IPS-11a (cell line): Measurements from ENCODE around the gene NR4A2.

Source experiments
- H3K4me3 ChIP-seq: one replicate; pipeline ENCODE4 v1.5.1; 2013; ENCODE audit warnings: low read depth, low read length, control low read depth

The NR4A2 gene

GRCh38 chr2:156340804-156341451 is 8.4 kb upstream of the NR4A2 start:
- H3K4me3 ChIP-seq: peak overlapping the region; percentile 74

GRCh38 chr2:156340377-156340776 is 7.9 kb upstream of the NR4A2 start:
- no peak overlapping the region for H3K4me3 ChIP-seq

GRCh38 chr2:156339865-156340264 is 7.3 kb upstream of the NR4A2 start:
- no peak overlapping the region for H3K4me3 ChIP-seq

GRCh38 chr2:156339110-156339847 is 6.8 kb upstream of the NR4A2 start:
- no peak overlapping the region for H3K4me3 ChIP-seq

- no peak overlapping the region for H3K4me3 ChIP-seq
Measured at GRCh38 chr2:156338578-156338977, 6.1 kb upstream of the NR4A2 start.

GRCh38 chr2:156334496-156335478 is 2.3 kb upstream of the NR4A2 start:
- H3K4me3 ChIP-seq: peak overlapping the region; percentile 45

- H3K4me3 ChIP-seq: peak overlapping the region; percentile 45
Measured at GRCh38 chr2:156333951-156334495, 1.5 kb upstream of the NR4A2 start.

GRCh38 chr2:156333274-156333950 is 891 bp upstream of the NR4A2 start:
- peak overlapping the region; percentile 45 for H3K4me3 ChIP-seq

- H3K4me3 ChIP-seq: peak overlapping the region; percentile 45
Measured at GRCh38 chr2:156332284-156332533, 312 bp downstream of the NR4A2 start.

GRCh38 chr2:156331572-156332283 is 793 bp downstream of the NR4A2 start:
- peak overlapping the region; percentile 45 for H3K4me3 ChIP-seq

GRCh38 chr2:156329927-156330726 is 2.4 kb downstream of the NR4A2 start:
- no peak overlapping the region for H3K4me3 ChIP-seq

- H3K4me3 ChIP-seq: peak overlapping the region; percentile 25
Measured at GRCh38 chr2:156329031-156329926, 3.2 kb downstream of the NR4A2 start.

GRCh38 chr2:156327835-156328695 is 4.5 kb downstream of the NR4A2 start:
- no peak overlapping the region for H3K4me3 ChIP-seq

- H3K4me3 ChIP-seq: no peak overlapping the region
Measured at GRCh38 chr2:156326526-156327095, 5.9 kb downstream of the NR4A2 start.

- no peak overlapping the region for H3K4me3 ChIP-seq
Measured at GRCh38 chr2:156325688-156326525, 6.6 kb downstream of the NR4A2 start.

- no peak overlapping the region for H3K4me3 ChIP-seq
Measured at GRCh38 chr2:156323754-156324153, 8.8 kb downstream of the NR4A2 start.
